Stimulated activated CD8-positive, alpha-beta memory T cell treated with anti-CD3 and anti-CD28 coated beads, Interleukin-12 subunit alpha, Interleukin-12 subunit beta, amount 100 ng/mL, for 24 hours (primary cell): Measurements from ENCODE around the gene WDR11.
A peak's percentile ranks its signal among the peaks of the same experiment; 100 is the strongest.

Experiments
- DNase-seq: peaks from one replicate; pipeline ENCODE4 v3.0.0-alpha.2; 2020; ENCODE audit errors: extremely low read depth

The WDR11 gene

GRCh38 chr10:120945801-120946302 lies 94.7 kb downstream of the WDR11 start:
- no peak for DNase-seq

GRCh38 chr10:120946497-120946896 lies 95.3 kb downstream of the WDR11 start:
- no peak for DNase-seq

- DNase-seq = peak; percentile 25
These were observed 97.9 kb downstream of the WDR11 start for GRCh38 chr10:120948889-120949608.

GRCh38 chr10:120949609-120950031 lies 98.5 kb downstream of the WDR11 start:
- DNase-seq = no peak

- no peak for DNase-seq
These were observed 98.9 kb downstream of the WDR11 start for GRCh38 chr10:120950051-120950561.

- DNase-seq = no peak
These were observed 100.1 kb downstream of the WDR11 start for GRCh38 chr10:120951288-120951687.

- no peak for DNase-seq
These were observed 102.7 kb downstream of the WDR11 start for GRCh38 chr10:120953897-120954296.
